ENCODE results near the gene LNX1. TPM values are rescaled to one million over a fixed set of nuclear protein-coding genes. Genes with fewer than 3 reads are reported as not detected.

The LNX1 gene
- total RNA-seq, 1 donor = 3.5 TPM

DNA sequence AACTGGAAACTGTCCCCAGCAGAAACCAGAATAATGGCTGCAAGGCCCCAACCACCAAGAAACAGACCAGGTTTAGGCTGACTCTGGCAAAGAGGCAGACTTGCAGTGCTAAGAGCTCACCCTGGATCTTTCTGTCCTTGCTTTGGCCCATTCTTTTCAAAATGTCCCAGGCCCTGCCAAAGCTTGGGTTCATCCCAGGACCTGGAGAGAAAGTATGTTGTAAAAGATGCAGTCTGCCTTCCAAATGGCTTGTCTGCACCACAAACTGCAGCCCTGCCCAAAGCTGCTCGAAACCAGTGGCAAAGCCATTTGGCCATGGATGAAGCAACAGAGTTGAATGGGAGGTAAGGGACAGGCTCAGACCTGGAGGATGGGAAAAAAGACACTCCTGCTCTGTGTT is 38.0 kb upstream of the LNX1 start:
- DNase-seq (ENCODE audit: low read depth) = peak; percentile 11

DNA sequence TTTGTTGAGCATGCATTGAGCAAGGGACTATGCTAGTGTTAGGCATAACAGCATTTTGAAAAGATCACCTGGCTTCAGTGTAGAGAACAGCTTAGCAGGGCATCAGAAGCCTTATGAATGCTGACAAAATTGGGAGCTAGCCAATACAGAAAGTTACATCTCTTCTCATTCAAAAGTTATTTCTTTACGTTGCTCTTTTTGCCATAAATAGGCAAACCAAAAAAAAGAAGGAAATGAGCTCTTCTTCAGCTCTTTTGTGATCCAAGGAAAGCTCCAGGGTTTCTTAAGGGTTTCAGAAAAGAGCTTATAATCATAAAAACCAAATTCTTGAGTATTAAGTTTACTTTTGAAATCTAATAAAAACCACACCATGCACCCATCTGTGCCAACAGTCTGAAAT is 35.2 kb upstream of the LNX1 start:
- DNase-seq (ENCODE audit: low read depth) = no peak
- no peak for TF ChIP-seq CTCF (IDR thresholded peaks at IDR 0.05; ENCODE audit: insufficient read depth, low read length)
- no peak overlapping the region for H3K4me3 ChIP-seq (ENCODE audit: low read depth, low read length)

More for the DNA sequence above, 38.0 kb upstream of the LNX1 start:
- no peak overlapping the region for H3K4me3 ChIP-seq (ENCODE audit: low read depth, low read length)
- TF ChIP-seq CTCF (IDR thresholded peaks at IDR 0.05; ENCODE audit: insufficient read depth, low read length) = no peak

DNA sequence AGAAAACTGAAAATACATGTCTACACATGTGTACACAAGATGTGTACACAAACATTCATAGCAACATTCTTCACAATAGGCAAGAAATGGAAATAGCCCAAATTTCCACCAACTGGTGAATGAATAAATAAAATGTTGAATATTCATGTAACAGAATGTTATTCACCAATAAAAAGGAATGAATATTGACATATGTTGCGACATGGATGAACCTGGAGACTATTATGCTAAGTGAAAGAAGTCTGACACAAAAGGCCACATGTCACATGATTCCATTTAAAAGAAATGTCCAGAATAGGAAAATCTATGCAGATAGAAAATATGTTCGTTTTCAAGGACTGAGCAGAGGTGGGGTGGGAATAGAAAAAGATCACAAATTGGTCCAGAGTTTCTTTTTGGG is 34.6 kb upstream of the LNX1 start:
- TF ChIP-seq CTCF (IDR thresholded peaks at IDR 0.05; ENCODE audit: insufficient read depth, low read length) = no peak
- DNase-seq (ENCODE audit: low read depth) = no peak
- no peak overlapping the region for H3K4me3 ChIP-seq (ENCODE audit: low read depth, low read length)

DNA sequence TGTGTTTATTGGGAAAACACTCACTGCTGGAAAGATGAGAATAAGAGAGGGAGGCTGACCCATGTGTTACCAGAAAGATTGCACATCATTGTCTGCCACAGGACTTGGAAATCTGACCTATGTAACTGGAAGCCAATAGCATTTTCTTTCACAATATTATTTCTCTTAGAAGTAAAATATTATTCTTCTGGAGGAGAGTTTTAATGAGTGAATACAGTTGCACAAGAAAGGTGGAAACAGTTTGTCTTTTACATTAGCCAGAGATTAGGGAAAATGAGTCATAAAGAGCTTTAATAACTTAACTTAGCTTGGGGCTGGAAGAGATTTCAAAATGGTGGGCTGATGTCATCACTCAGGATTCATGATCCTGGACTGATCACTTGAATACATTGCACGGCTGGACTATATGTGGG is 31.5 kb upstream of the LNX1 start:
- no peak for TF ChIP-seq CTCF (IDR thresholded peaks at IDR 0.05; ENCODE audit: insufficient read depth, low read length)
- no peak overlapping the region for H3K4me3 ChIP-seq (ENCODE audit: low read depth, low read length)
- peak; percentile 92 for DNase-seq (ENCODE audit: low read depth)

- peak; percentile 12 for TF ChIP-seq CTCF (IDR thresholded peaks at IDR 0.05; ENCODE audit: insufficient read depth, low read length)
- no peak for DNase-seq (ENCODE audit: low read depth)
- no peak overlapping the region for H3K4me3 ChIP-seq (ENCODE audit: low read depth, low read length)
Measured at GRCh38 chr4:53620956-53621355, 29.7 kb upstream of the LNX1 start.

- no peak overlapping the region for H3K4me3 ChIP-seq (ENCODE audit: low read depth, low read length)
- peak; percentile 10 for DNase-seq (ENCODE audit: low read depth)
- no peak for TF ChIP-seq CTCF (IDR thresholded peaks at IDR 0.05; ENCODE audit: insufficient read depth, low read length)
Measured at GRCh38 chr4:53619431-53619830, 28.1 kb upstream of the LNX1 start.

DNA sequence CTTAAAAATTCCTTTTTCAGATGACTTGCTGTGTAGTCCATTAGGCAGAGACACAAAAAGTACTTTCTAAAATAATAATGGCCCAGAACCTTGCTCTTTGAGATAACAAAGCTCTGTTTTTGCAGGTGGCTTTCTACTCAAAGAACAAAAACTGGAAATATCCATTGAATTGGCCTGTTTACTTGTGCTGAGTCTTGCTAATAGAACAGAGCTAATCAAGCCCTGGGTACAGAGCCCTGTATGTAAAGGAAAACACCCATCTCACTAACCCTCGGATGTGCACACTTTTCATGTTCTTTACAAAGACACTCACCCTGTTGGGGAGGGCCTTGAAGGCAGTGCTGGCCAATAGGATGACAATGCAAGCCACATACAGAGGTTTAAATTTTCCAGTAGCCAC is 27.0 kb upstream of the LNX1 start:
- no peak for TF ChIP-seq CTCF (IDR thresholded peaks at IDR 0.05; ENCODE audit: insufficient read depth, low read length)

More for the DNA sequence above, 27.0 kb upstream of the LNX1 start:
- H3K4me3 ChIP-seq (ENCODE audit: low read depth, low read length) = no peak overlapping the region
- no peak for DNase-seq (ENCODE audit: low read depth)

Data from fibroblast of the aortic adventitia (primary cell).